Hindlimb muscle (tissue), 1 donor: ENCODE results near the gene TMEM186. TPM values are rescaled to one million over a fixed set of nuclear protein-coding genes. Genes with fewer than 3 reads are reported as not detected.
"Not testable (repeated sequence)": the region's sequence is repeated elsewhere in the genome, so short reads cannot be mapped to it uniquely, and the experiment has no call there.

Experiments
- DNase-seq: peaks from one replicate; pipeline ENCODE4 v3.0.0-alpha.2; 2013
- polyA plus RNA-seq: library from polyadenylated mRNA; unstranded; fragments of 120-200 nt; gene quantifications from one replicate; pipeline ENCODE4 v1.2.1, GENCODE V29; 2013; ENCODE audit not compliant: insufficient read length

Gene TMEM186
- polyA plus RNA-seq, 1 donor, result 11.4 TPM

- DNase-seq, result no peak
These were observed 14.9 kb upstream of the TMEM186 start for GRCh38 chr16:8812162-8812843.

DNA sequence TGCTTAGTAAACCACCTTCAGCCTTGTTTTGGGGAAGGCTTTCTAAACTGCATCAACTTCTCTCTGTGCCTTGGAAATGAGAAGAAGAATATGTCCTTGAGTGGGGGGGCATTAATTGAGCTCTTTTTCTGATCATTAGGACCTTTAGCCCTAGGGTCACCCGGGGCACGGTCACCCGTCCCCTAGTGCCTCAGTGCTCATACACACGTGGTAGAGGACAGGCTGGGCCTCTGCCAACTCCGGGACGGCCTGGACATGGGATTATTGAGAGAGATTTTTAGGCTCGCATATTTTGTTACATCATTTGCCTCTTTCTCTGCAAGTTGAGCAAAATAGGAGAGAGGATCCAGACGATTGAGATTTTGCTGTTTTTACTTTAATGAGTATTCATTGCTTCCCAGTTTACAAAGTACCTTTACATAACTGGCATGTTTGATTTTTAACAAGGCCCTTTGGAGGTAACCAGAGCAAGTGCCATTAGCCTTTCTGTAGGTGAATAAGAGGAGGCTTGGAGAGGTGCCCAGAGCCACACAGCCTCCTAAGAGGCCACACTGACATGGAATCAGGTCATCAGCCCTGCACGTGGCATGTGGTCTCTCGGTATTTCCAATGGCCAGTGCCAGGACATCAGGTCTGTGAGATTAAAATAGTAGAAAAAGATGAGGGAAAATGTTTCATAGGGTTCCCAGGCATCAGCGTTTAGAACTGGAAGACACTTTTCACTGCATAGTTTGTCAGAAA lies 11.3 kb upstream of the TMEM186 start:
- DNase-seq, result no peak

DNA sequence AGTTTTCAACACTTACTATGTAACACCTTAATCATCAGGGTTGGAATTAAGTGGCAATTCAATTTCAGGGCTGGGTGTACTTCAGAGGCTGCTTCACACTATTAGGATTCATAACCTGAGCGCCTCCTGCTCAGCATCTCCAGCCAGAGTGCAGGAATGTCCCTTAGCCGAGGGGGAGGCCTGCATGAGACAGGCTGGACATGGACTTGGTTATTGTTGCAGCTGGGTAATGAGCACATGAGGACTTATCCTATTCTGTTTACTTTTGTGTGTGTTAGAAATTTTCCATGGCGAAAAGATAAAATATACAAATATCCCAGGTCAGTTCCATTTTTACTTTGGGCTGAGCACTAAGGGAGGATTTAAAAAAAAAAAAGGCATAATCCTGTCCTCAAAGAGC lies 10.6 kb upstream of the TMEM186 start:
- DNase-seq, result no peak

DNA sequence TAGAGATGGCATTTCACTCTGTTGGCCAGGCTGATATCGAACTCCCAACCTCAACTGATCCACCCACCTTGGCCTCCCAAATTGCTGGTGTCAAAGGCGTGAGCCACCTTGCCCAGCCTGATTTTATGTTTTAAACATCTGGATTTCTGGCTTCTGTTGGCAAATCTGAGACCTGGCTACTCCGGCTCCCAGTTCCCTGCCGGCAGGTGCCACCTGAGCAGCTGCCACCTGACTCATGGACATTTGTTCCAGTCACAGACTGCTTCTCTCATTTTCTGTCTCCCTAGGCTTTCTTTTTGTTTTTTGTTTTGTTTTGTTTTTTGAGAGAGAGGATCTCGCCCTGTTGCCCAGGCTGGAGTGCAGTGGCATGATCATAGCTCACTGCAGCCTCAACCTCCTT lies 9.8 kb upstream of the TMEM186 start:
- DNase-seq, result no peak

GRCh38 chr16:8806272-8806983 lies 9.0 kb upstream of the TMEM186 start:
- no peak for DNase-seq

- DNase-seq, result no peak
These were observed 6.9 kb upstream of the TMEM186 start for GRCh38 chr16:8804313-8804712.

- not testable (repeated sequence) for DNase-seq
These were observed 6.3 kb upstream of the TMEM186 start for GRCh38 chr16:8803733-8804132.

DNA sequence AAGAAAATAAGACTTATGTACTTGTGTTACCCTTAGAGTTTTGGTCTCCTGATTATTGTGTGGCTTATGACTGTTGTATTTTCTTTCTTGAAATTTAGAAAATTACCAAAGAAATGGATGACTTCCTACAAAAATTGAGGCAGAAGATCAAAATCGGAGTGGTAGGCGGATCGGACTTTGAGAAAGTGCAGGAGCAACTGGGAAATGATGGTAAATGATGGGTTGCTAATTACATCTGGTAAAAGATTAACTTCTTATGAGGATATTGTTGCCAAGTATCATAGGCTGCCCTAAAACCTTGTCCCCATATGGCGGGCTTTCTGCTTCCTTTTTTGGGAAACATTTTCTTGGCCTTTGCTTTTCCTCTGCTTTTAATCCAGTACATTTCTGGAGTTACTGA lies 4.3 kb upstream of the TMEM186 start:
- DNase-seq, result no peak

DNA sequence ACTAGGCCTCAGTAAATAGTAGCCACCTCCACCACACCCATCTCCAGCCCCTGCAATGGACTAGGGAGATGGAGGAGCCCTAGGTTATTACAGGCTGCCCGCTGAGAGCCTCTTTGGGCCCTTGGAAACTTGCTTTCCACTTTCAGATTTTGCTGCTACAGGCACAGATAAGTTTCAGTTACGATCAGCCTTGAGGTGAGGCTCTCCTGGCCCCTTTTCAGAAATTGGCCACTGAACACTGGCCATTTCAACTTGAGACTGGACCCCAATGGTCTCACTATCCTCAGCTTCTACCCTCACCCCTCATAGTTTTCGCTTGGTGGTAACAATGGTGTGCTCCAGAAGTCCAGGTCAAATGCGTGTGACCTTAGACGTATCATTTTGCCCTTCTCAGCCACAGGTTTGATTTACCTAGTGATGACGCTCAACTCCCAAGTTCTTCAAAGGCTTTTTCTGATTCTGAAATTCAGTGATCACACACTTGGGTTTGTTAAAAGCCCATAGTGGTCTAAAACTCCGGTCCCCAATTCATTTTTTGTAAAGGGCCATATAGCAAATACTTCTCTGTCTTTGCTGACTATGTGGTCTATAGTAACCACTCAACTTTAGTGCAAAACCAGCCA lies 1.2 kb upstream of the TMEM186 start:
- DNase-seq, result no peak

DNA sequence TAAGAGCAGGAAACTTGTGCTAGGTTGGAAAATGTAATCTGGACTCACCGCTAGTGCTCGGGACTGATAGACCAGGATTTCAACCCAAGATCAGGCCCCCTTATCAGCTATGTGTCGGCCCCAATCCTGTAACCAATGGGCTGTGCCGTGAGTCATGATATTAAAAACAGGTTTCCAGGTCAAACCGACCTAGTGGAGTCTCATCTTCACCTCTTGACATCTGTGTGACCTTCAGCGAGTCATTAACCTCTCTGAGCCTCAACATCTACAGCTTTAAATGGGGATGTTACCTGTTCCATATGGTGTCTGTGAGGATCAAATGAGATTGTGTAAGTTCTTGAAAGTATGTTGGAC lies 712 bp upstream of the TMEM186 start:
- DNase-seq, result no peak

DNA sequence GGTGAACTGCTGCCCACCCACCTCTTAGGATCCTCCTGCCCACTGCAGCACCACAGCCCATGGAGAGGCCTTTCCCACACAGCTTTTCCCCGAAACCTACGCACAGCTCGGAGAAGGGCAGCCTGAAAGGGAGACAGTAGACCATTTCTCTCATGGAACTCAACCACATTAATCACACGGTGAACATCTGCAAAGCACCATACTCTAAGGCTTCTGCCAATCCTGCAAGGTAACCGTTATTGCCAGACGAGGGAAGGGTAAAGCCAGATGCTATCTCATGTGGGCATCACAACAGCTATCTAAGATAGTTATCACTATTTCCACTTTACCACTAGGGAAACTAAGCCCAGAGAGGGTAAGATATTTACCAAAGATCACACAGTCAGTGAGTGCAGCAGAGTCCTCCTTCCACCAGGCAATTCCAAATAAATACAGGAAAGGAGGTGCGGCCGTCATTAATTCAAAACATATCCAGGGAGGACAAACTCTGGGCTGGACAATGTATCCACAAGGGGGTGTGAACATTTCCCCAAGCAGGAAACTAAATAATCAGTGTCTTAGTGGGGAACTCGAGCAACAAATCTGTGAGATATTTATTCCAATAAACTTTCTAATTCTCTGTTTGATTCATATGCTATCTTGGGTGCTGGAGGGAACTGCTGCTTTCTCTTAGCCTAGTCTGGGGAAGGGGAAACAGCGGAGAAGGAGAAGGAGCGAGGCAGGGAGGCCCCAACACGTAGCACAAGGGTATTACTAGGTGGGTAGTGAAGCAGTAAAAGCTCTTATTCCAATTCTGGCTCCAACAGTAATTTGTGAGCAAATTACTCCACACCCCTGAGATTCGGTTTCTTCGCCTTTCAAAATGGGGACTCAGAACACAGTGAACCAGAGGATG lies 723 bp downstream of the TMEM186 start:
- no peak for DNase-seq

GRCh38 chr16:8795818-8796217 lies 1.6 kb downstream of the TMEM186 start:
- no peak for DNase-seq

- DNase-seq, result no peak
These were observed 2.3 kb downstream of the TMEM186 start for GRCh38 chr16:8795091-8795490.

DNA sequence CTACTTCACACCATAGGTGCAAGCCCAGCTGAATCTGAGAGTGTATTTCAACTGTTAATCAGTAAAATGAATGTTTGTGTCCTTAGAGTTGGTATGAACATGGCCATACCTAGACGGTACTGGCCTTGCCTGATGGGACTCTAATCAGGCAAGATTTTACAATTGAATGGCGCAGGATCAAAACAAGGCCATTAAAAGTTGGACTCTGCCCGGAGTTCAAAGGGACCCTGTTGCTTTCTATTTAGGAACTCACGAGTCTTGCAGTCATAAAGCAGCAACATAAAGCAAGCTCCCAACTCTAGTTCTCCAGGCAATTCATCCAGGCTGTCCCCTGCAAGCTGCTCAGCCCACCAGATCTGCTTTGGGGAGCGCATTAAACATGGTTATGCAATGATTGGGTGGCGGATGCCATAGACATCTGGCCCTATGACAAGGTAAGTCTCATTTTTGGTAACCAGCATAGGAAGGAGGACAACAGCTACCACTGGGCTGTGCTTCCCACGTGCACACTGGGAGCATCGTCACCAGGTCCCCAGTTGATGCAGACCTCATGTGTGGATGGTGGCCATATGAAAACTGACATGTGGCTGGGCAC lies 8.8 kb downstream of the TMEM186 start:
- DNase-seq, result no peak

- not testable (repeated sequence) for DNase-seq
These were observed 11.1 kb downstream of the TMEM186 start for GRCh38 chr16:8786316-8786715.

- DNase-seq, result no peak
These were observed 12.0 kb downstream of the TMEM186 start for GRCh38 chr16:8785408-8785807.

DNA sequence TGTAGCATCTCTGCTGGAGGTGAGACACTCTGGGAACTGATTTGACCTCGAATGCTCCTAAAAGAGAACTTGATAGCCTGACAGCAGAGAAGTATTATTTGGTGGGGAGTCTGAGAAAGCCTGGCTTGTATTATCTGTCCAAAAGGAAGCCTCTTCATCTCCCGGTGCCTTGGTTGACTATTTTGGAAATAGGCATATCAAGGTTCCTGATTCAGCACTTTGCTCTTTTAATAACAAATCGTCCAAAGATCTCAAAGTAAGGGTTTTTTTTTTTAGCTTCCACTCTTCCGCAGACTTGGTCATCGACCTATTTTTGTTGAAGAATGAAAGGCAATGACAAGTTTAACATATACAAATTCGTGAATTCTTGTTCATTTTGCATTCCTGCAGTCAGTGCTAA lies 14.8 kb downstream of the TMEM186 start:
- DNase-seq, result no peak

DNA sequence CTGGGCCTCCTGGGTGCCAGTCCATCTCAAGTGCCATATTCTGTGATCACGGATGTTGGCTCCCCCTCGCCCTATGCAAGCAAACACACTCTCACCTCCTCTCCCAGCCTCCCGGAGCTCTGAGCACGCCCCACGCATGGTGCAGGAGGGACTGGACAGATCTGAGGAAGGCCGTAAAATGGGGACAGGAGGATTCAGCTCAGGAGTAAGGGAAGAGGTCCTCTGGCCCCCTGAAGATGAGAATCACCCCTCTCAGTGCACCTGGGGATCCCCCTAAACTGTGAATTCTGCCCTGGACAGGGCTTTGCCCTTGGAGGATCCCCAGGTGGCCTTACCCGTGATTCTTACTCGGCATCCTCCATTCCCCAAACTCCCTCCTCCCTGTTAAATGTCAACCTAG lies 15.6 kb downstream of the TMEM186 start:
- DNase-seq, result no peak

DNA sequence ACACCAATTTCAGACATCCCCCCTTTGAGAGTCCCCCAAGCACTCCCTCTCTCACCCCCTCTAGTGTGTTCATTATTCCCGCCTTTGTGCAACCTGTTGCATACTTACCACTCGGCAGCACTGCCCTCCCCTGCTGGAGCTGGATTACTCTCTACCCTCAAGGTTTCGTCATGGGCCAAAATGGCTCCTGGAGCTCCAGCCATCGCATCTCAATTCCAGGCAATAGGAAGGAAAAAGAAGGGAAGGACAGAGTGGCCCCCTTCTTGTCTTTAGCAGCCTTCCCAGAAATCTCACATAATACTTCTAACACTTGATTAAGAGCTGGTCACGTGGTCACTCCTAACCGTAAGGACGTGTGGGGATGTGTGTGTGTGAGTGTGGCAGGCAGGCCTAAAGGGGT lies 20.2 kb downstream of the TMEM186 start:
- no peak for DNase-seq

- DNase-seq, result no peak
These were observed 21.3 kb downstream of the TMEM186 start for GRCh38 chr16:8776129-8776584.

- no peak for DNase-seq
These were observed 22.1 kb downstream of the TMEM186 start for GRCh38 chr16:8775359-8775758.

GRCh38 chr16:8774208-8774607 lies 23.2 kb downstream of the TMEM186 start:
- DNase-seq, result no peak
